ENCODE measurements around the gene ARL10. TPM values are rescaled to one million over a fixed set of nuclear protein-coding genes. Genes with fewer than 3 reads are reported as not detected.

ARL10 gene
- polyA plus RNA-seq, 1 donor (not counting 4 experiments of a cell fraction or from before 2014, with no cell fraction given): 1.6 TPM

DNA sequence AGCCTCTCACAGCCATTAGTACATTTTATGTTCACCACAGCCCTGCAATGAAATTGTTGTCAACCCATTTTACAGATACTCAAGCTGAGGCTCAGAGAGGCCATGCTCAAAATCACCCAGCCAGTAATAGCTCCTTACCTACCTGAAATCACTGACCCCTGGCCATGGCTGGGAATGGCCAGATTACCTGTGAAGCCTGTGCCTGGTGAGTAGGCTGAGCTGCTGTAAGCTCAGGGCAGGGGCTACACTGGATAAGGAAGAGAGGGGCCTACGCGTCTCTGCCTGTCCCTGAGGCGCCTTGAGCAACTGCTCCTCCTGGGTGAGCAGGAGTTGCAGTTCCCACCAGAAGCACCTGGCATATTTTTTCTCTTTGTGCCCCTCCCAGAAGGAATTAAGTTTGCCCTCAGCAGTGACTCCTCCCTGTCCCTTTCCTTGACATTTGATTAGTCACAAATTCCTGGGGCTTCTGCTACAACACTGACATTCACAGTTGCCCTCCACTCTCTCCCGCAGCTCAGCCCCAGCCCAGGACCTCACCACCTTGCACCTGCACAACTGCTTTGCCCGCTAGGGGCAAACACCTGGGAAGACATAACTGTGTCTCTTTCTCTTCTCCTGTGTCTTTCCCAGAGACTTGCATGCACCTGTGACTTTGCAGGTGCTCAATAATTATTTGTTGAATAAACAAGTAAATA lies 45.3 kb downstream of the ARL10 start:
- DNase-seq (ENCODE audit: low read depth, low spot score) (peak; percentile 89), FAIRE-seq (peak; percentile 86)
- peaks cover 47% of the 10 kb centered on the region for H3K4me1 ChIP-seq (ENCODE audit: control insufficient read depth, extremely low read depth, insufficient read depth, low read length)
- H2AFZ ChIP-seq (ENCODE audit: control insufficient read depth, low read length): no peak overlapping the region
- dilution Hi-C loops (cut with MboI; ENCODE audit: extremely low pct_ligation_motif_present, low sequenced_read_pairs): no loop called here
- peaks cover 11% of the 10 kb centered on the region for H4K20me1 ChIP-seq (ENCODE audit: control insufficient read depth, extremely low read depth, insufficient read depth, low read length)
- H3K9me3 ChIP-seq (ENCODE audit: control insufficient read depth, low read depth, low read length): no peaks in the 10 kb centered on the region
- H3K79me2 ChIP-seq (ENCODE audit: control insufficient read depth, insufficient read depth, low read length): peaks cover 75% of the 10 kb centered on the region
- no peak overlapping the region for H3K9ac ChIP-seq (ENCODE audit: control insufficient read depth, extremely low read depth, insufficient read depth, low read length)
- no peaks in the 10 kb centered on the region for H3K9me1 ChIP-seq (ENCODE audit: control insufficient read depth, extremely low read depth, insufficient read depth, low read length)
- no peak for TF ChIP-seq EZH2 (IDR thresholded peaks at IDR 0.05; ENCODE audit: low read length)
- peak; percentile 53 to 68 (median 67) for TF ChIP-seq CTCF (optimal IDR thresholded peaks at IDR 0.05 in 1 of 3, IDR thresholded peaks at IDR 0.05 in 1 of 3, conservative IDR thresholded peaks at IDR 0.05 in 1 of 3; ENCODE audit: extremely low read depth in 1 of 3, insufficient read depth in 2 of 3, low read length in 3 of 3)
- peak overlapping the region; percentile 76 for H3K4me2 ChIP-seq (ENCODE audit: control insufficient read depth, extremely low read depth, insufficient read depth, low read depth, low read length)
- peak overlapping the region; percentile 60 for H3K27ac ChIP-seq (ENCODE audit: control insufficient read depth, insufficient read depth, low read length)
- H3K4me3 ChIP-seq (ENCODE audit: control insufficient read depth in 2 of 3, extremely low read depth in 1 of 3, insufficient read depth in 2 of 3, low read depth in 1 of 3, low read length in 3 of 3): no peak overlapping the region
- H3K36me3 ChIP-seq (ENCODE audit: control insufficient read depth in 2 of 2, extremely low read depth in 1 of 2, insufficient read depth in 2 of 2, low read length in 2 of 2): peaks cover 23 to 33% of the 10 kb centered on the region in 2 experiments
- no peaks in the 10 kb centered on the region for H3K27me3 ChIP-seq (ENCODE audit: control insufficient read depth, extremely low read depth, insufficient read depth, low read length)

- Histone ChIP-seq H3K9me1 (ENCODE audit: control insufficient read depth, extremely low read depth, insufficient read depth, low read length) (no peaks in the 10 kb centered on the region), H3K4me3 (ENCODE audit: control insufficient read depth in 2 of 3, extremely low read depth in 1 of 3, insufficient read depth in 2 of 3, low read depth in 1 of 3, low read length in 3 of 3) (peak overlapping the region; percentile 86 to 95 (median 91)), H3K9ac (ENCODE audit: control insufficient read depth, extremely low read depth, insufficient read depth, low read length) (peak overlapping the region; percentile 91), H3K9me3 (ENCODE audit: control insufficient read depth, low read depth, low read length) (no peaks in the 10 kb centered on the region), H3K4me1 (ENCODE audit: control insufficient read depth, extremely low read depth, insufficient read depth, low read length) (peaks cover 57% of the 10 kb centered on the region), H3K4me2 (ENCODE audit: control insufficient read depth, extremely low read depth, insufficient read depth, low read depth, low read length) (peak overlapping the region; percentile 77), H3K36me3 (ENCODE audit: control insufficient read depth in 2 of 2, extremely low read depth in 1 of 2, insufficient read depth in 2 of 2, low read length in 2 of 2) (peaks cover 12 to 22% of the 10 kb centered on the region in 2 experiments), H3K27ac (ENCODE audit: control insufficient read depth, insufficient read depth, low read length) (peak overlapping the region; percentile 86), H3K27me3 (ENCODE audit: control insufficient read depth, extremely low read depth, insufficient read depth, low read length) (no peaks in the 10 kb centered on the region), H4K20me1 (ENCODE audit: control insufficient read depth, extremely low read depth, insufficient read depth, low read length) (peaks cover 11% of the 10 kb centered on the region), H2AFZ (ENCODE audit: control insufficient read depth, low read length) (no peak overlapping the region), H3K79me2 (ENCODE audit: control insufficient read depth, insufficient read depth, low read length) (peaks cover 64% of the 10 kb centered on the region)
- FAIRE-seq (no peak), DNase-seq (ENCODE audit: low read depth, low spot score) (no peak)
- dilution Hi-C loops (cut with MboI; ENCODE audit: extremely low pct_ligation_motif_present, low sequenced_read_pairs): no loop called here
- TF ChIP-seq CTCF (optimal IDR thresholded peaks at IDR 0.05 in 1 of 3, IDR thresholded peaks at IDR 0.05 in 1 of 3, conservative IDR thresholded peaks at IDR 0.05 in 1 of 3; ENCODE audit: extremely low read depth in 1 of 3, insufficient read depth in 2 of 3, low read length in 3 of 3): no peak
- no peak for TF ChIP-seq EZH2 (IDR thresholded peaks at IDR 0.05; ENCODE audit: low read length)
These were observed 47.4 kb downstream of the ARL10 start for GRCh38 chr5:176412517-176413254.

Measured in keratinocyte (primary cell).